Endothelial cell of umbilical vein (primary cell): Measurements from ENCODE around the gene FGF2. TPM values are rescaled to one million over a fixed set of nuclear protein-coding genes. Genes with fewer than 3 reads are reported as not detected.

Experiments
- BruUV-seq: library from RNA; stranded (reverse); fragments of 400-500 nt; replicated peaks from 2 replicates; lab custom pipeline; 2021; lab: Mats Ljungman, UMichigan
- CTCF ChIA-PET: fragments of 300-600, 350-600 bp; sonication (Branson Sonifier 250); formaldehyde crosslinking; loops from one replicate; lab custom pipeline; 2021; ENCODE audit warnings: antibody characterized with exemption, inconsistent platforms; lab: Charles Lee
- POLR2A ChIA-PET: fragments of 300-600, 350-600 bp; sonication (Branson Sonifier 250); formaldehyde crosslinking; loops from one replicate; lab custom pipeline; 2021; ENCODE audit warnings: antibody characterized with exemption, inconsistent platforms; lab: Charles Lee
- DNase-seq: peaks from one replicate; pipeline ENCODE4 v3.0.0-alpha.2; 2011; ENCODE audit warnings: low read depth, low spot score
- FAIRE-seq: peaks from 2 replicates; lab custom pipeline; 2011; peaks lifted over from hg19 to GRCh38; lab: Jason Lieb, UNC
- H2AFZ ChIP-seq: 2 replicates; pipeline ENCODE4 v1.6.0; 2012; ENCODE audit warnings: low read depth, low read length, control low read depth, inconsistent platforms
- H3K27ac ChIP-seq: 2 replicates; pipeline ENCODE4 v1.5.1; 2011; ENCODE audit warnings: low read depth, mild to moderate bottlenecking, control low read depth, low read length, moderate library complexity; ENCODE audit not compliant: insufficient read depth
- H3K27me3 ChIP-seq, 2 experiments: 2 replicates each; pipeline versions ENCODE4 v1.6.0 to v1.6.1; 2011; ENCODE audit warnings: low read length in 2 of 2, mixed read lengths in 1 of 2; ENCODE audit not compliant: control insufficient read depth in 2 of 2, insufficient read depth in 2 of 2
- H3K36me3 ChIP-seq, 2 experiments: 2 replicates in 1 of 2; 3 replicates in 1 of 2; pipeline ENCODE4 v1.5.1; 2011; ENCODE audit warnings: low read length in 2 of 2, mild to moderate bottlenecking in 1 of 2, moderate library complexity in 1 of 2; ENCODE audit not compliant: control insufficient read depth in 2 of 2, insufficient read depth in 2 of 2; ENCODE audit errors: extremely low read depth in 1 of 2
- H3K4me1 ChIP-seq: 3 replicates; pipeline ENCODE4 v1.5.1; 2011; ENCODE audit warnings: mild to moderate bottlenecking, low read length; ENCODE audit not compliant: control insufficient read depth, insufficient read depth; ENCODE audit errors: extremely low read depth
- H3K4me2 ChIP-seq: 2 replicates; pipeline ENCODE4 v1.6.1; 2011; ENCODE audit warnings: low read length, control low read depth, mixed read lengths; ENCODE audit not compliant: insufficient read depth
- H3K4me3 ChIP-seq, 3 experiments: fragments of 200-600 bp in 1 of 3; sonication (generic), shearing (Covaris generic) in 1 of 3; replicated peaks in 1 of 3; 2 replicates each; pipeline ENCODE4 v1.5.1; 2011 to 2016; ENCODE audit warnings: control low read depth in 3 of 3, low read length in 3 of 3, mild to moderate bottlenecking in 2 of 3, inconsistent platforms in 1 of 3, low read depth in 1 of 3, moderate library complexity in 1 of 3; ENCODE audit not compliant: insufficient read depth in 1 of 3
- H3K79me2 ChIP-seq: 2 replicates; pipeline ENCODE4 v1.6.0; 2012; ENCODE audit warnings: low read length, inconsistent platforms; ENCODE audit not compliant: control insufficient read depth, insufficient read depth
- H3K9ac ChIP-seq: replicated peaks from 2 replicates; pipeline ENCODE3; 2011; ENCODE audit warnings: low read length, control low read depth; ENCODE audit not compliant: insufficient read depth; ENCODE audit errors: extremely low read depth
- H3K9me1 ChIP-seq: replicated peaks from 3 replicates; pipeline ENCODE4 v1.6.0; 2011; ENCODE audit warnings: mild to moderate bottlenecking, low read length; ENCODE audit not compliant: control insufficient read depth, insufficient read depth; ENCODE audit errors: extremely low read depth
- H3K9me3 ChIP-seq: replicated peaks from 2 replicates; pipeline ENCODE4 v1.5.1; 2012; ENCODE audit warnings: low read length, inconsistent platforms; ENCODE audit not compliant: control insufficient read depth, insufficient read depth
- H4K20me1 ChIP-seq: replicated peaks from 2 replicates; pipeline ENCODE3; 2011; ENCODE audit warnings: mild to moderate bottlenecking, low read length; ENCODE audit not compliant: control insufficient read depth, insufficient read depth; ENCODE audit errors: extremely low read depth
- EZH2 ChIP-seq: IDR thresholded peaks from 2 replicates; pipeline ENCODE4 v1.6.1; 2012; ENCODE audit warnings: borderline replicate concordance, low read depth, mild to moderate bottlenecking, moderate library complexity, low read length, inconsistent platforms; ENCODE audit not compliant: severe bottlenecking
- FOS ChIP-seq: IDR thresholded peaks from 2 replicates; pipeline ENCODE4 v1.6.1; 2011; ENCODE audit warnings: mild to moderate bottlenecking, low read length, moderate library complexity, borderline replicate concordance; ENCODE audit not compliant: insufficient read depth
- JUN ChIP-seq: IDR thresholded peaks from 2 replicates; pipeline ENCODE4 v1.6.1; 2011; ENCODE audit warnings: borderline replicate concordance, low read depth; ENCODE audit not compliant: insufficient read length, insufficient read depth
- POLR2A ChIP-seq: IDR thresholded peaks from 2 replicates; pipeline ENCODE4 v1.6.1; 2012; ENCODE audit warnings: low read depth, mild to moderate bottlenecking, control low read depth, low read length
- POLR2AphosphoS5 ChIP-seq: IDR thresholded peaks from 2 replicates; pipeline ENCODE4 v1.6.1; 2012; ENCODE audit warnings: low read depth, mild to moderate bottlenecking, control low read depth, low read length, moderate library complexity; ENCODE audit not compliant: insufficient read depth
- dilution Hi-C: fragments of 300-500 bp; cut with MboI; formaldehyde crosslinking; loops from one replicate; pipeline ENCODE4 v1.15.0; 2019; ENCODE audit warnings: low sequenced_read_pairs; ENCODE audit not compliant: extremely low pct_ligation_motif_present
- intact Hi-C: fragments of 100-400 bp; cut with micrococcal nuclease; formaldehyde crosslinking; loops from one replicate; pipeline ENCODE4 v1.10.0; 2022
- polyA plus RNA-seq, 4 experiments: library from polyadenylated mRNA; depleted of rRNA in 3 of 4; stranded (reverse) in 3 of 4; unstranded in 1 of 4; fragments of >200 nt; gene quantifications; 2 replicates each; pipeline versions ENCODE4 v1.2.1 to v1.2.3, GENCODE V29; 2011 to 2012; ENCODE audit warnings: missing spikeins in 1 of 4
- total RNA-seq: library from RNA; stranded (reverse); gene quantifications from 2 replicates; pipeline ENCODE4 v1.2.3, GENCODE V29; 2021
- TF ChIP-seq, protein P1 (sequence below), 2 donors: IDR thresholded peaks; 1 replicate in 1 of 2; 2 replicates in 1 of 2; pipeline ENCODE4 v1.5.1; 2011; ENCODE audit warnings: low read length in 2 of 2, mild to moderate bottlenecking in 2 of 2, moderate library complexity in 2 of 2, control low read depth in 1 of 2, inconsistent platforms in 1 of 2, low read depth in 1 of 2; ENCODE audit not compliant: insufficient read depth in 1 of 2; ENCODE audit errors: extremely low read depth in 1 of 2
- TF ChIP-seq, protein P2 (sequence below): IDR thresholded peaks from 2 replicates; pipeline ENCODE4 v1.6.1; 2011; ENCODE audit not compliant: insufficient read depth, insufficient read length

FGF2 gene
- total and polyA plus RNA-seq, 2 donors (not counting 3 experiments of a cell fraction or from before 2014, with no cell fraction given): 4.6 to 23.9 TPM

DNA sequence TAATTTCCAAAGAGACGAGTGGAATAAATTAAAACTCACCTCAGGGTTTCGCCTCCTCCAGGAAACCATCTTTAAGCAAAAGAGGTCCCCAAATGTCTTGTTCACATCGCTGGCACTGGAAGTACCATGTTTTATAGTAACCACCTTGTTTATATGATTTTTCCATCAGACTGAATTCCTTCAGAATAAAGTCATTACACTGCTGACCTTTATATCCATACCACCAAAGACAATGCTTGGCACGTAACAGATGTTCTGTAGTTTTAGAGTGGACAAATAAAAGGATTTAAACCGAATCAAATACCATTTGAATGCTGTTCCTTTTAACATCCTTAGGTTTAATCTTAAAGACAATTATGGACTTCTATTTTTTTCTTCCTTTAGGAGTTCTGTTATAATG lies 91.1 kb downstream of the FGF2 start:
- no peaks in the 10 kb centered on the region for H3K79me2 ChIP-seq
- H3K9me3 ChIP-seq: no peaks in the 10 kb centered on the region
- H4K20me1 ChIP-seq: no peaks in the 10 kb centered on the region
- peak overlapping the region; percentile 50 for H2AFZ ChIP-seq
- no peak overlapping the region for H3K9ac ChIP-seq
- no peaks in the 10 kb centered on the region for H3K27me3 ChIP-seq
- H3K4me2 ChIP-seq: no peak overlapping the region
- CTCF ChIA-PET: interaction anchor here (0.7 to 1.9 kb wide), 2 partner anchors 153 to 160 kb away, joined by 3 to 5 read pairs; no protein-coding TSS in a partner anchor
- intact Hi-C loops (no loop called here), dilution Hi-C loops (loop anchor here (25.0 kb wide), 1 partner anchor 155 kb away; no protein-coding TSS in a partner anchor)
- DNase-seq (peak; percentile 85), FAIRE-seq (no peak)
- TF ChIP-seq POLR2AphosphoS5 (no peak), EZH2 (no peak), POLR2A (no peak), JUN (peak; percentile 68), FOS (no peak)
- TF ChIP-seq, protein P1, sequence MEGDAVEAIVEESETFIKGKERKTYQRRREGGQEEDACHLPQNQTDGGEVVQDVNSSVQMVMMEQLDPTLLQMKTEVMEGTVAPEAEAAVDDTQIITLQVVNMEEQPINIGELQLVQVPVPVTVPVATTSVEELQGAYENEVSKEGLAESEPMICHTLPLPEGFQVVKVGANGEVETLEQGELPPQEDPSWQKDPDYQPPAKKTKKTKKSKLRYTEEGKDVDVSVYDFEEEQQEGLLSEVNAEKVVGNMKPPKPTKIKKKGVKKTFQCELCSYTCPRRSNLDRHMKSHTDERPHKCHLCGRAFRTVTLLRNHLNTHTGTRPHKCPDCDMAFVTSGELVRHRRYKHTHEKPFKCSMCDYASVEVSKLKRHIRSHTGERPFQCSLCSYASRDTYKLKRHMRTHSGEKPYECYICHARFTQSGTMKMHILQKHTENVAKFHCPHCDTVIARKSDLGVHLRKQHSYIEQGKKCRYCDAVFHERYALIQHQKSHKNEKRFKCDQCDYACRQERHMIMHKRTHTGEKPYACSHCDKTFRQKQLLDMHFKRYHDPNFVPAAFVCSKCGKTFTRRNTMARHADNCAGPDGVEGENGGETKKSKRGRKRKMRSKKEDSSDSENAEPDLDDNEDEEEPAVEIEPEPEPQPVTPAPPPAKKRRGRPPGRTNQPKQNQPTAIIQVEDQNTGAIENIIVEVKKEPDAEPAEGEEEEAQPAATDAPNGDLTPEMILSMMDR (IDR thresholded peaks at IDR 0.05; ENCODE audit: extremely low read depth in 1 of 2, insufficient read depth in 1 of 2, low read depth in 1 of 2, low read length in 2 of 2): no peak
- TF ChIP-seq, protein P2, sequence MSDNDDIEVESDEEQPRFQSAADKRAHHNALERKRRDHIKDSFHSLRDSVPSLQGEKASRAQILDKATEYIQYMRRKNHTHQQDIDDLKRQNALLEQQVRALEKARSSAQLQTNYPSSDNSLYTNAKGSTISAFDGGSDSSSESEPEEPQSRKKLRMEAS: no peak
- peaks cover 10% of the 10 kb centered on the region for H3K4me1 ChIP-seq
- POLR2A ChIA-PET: no interaction called here
- H3K9me1 ChIP-seq: no peaks in the 10 kb centered on the region
- no TSS peak for BruUV-seq
- peak overlapping the region; percentile 40 for H3K27ac ChIP-seq
- H3K36me3 ChIP-seq: no peaks in the 10 kb centered on the region
- H3K4me3 ChIP-seq: no peak overlapping the region
